NCI-H1930 (cell line): ENCODE data around the gene PCARE.

Source experiments
- DNase-seq, 2 experiments: peaks; one replicate each; lab custom pipeline; 2025; lab: John Stamatoyannopoulos, UW

PCARE gene

DNA sequence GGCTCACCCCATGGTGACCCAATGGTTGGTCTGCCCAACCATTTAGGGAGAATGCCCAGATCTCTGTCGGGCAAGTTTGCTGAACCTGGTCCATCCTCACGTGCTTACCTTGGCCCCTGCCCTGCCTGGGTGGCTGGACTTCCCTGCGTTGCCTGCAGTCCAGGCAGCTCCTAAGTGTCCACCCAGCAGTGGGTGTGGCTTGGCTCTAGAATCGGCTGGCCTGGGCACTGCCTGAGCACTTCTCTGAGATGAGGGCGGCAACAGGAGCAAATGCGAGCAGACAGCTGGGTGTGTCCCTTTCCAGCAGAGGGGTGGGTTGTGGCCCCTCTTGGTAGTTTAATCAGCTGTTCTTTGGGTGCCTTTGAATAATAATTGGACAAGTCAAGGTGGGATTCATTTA lies 11.3 kb downstream of the PCARE start:
- no peak for DNase-seq

DNA sequence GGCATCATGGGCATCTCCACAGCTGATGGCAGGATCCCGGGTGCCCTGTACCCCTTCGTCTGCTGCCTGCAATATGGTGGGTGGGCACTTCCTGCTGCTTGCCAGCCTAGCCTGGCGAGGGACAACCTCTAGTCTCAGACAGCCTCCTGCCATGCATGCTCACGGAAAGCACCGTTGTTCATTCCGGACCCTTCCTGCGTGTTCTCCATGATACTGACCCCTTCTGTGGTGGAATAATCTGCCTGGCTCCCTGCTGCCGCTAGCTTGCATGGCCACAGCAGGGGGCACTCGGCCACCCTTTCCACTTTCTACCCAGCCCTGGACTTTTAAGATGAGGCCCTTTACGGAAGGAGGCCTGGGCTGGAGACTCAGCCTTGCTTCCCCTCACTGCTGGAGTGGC lies 12.0 kb downstream of the PCARE start:
- no peak for DNase-seq

DNA sequence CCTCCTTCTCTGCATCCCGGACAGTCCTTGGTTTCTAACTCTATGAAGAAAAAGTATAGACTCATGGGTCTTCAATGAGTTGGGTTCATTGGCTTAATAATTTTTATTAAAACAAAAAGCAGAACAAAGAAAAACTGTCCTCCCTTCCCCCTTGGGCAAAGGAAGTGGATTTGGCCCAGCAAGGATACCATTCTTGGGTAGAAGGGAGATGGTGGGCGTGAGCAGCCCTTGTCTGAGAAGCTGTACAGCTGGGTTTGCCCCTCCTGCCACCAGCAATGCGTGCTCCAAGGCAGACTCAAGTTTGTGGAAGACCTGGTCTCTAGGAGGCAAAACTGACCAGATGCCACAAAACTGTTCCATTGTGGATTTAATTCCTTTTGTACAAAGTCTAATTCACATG lies 12.7 kb downstream of the PCARE start:
- DNase-seq: no peak

DNA sequence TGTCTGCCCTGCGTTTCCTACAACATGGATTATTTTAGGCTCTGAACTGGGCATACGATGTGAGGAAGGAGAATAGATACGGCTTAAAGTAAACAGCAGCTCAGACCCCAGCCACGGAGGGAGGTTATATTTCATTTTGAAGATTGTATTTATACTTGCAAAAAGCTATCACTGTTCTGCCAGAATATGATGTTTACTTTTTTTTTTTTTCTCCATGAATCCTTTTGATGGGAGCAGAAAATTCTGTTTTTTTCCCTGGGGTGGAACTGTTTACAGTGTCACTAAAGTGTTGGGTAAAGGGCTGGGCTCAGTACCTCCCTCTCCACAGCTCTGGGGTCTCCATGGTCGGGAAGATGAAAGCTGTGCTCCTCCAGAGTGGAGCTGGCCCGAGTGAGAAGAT lies 13.1 kb downstream of the PCARE start:
- no peak for DNase-seq

DNA sequence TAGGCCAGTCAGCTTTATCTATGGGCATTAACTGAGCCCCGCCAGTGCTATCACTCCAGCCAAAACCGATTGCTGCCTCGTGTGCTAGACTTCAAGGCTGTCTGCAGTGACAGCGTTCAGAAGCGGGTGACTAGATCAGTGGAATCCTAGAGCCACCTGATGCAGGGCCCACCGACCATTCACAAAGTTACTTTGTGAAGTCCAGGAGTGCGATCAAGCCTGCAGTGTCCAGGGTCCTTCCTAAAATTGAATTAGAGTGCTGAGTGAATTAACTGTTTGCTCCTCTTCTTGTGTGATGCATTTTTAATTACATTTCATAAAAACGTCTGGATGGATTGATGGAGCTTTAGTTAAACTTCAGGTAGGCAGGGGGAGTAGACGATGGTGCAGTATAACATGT lies 13.9 kb downstream of the PCARE start:
- DNase-seq: no peak

DNA sequence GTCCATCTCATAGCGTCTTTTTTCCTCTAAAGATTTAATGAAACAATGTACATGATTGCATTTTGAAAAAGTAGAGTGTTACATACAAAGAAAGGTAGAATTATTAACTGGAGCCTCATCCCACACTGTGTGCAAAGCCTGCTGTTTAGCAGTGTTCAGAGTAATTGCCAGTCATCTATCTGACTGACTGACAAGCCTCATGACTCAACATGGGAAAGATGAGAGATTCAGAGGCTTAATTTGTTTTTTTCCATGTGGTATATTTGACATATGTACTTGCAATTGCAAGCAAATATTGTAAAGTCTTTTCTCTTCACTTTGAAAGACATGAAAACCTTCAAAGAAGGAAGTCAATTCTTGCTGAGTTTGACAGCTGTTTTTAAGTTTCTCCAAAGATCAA lies 14.7 kb downstream of the PCARE start:
- no peak for DNase-seq

DNA sequence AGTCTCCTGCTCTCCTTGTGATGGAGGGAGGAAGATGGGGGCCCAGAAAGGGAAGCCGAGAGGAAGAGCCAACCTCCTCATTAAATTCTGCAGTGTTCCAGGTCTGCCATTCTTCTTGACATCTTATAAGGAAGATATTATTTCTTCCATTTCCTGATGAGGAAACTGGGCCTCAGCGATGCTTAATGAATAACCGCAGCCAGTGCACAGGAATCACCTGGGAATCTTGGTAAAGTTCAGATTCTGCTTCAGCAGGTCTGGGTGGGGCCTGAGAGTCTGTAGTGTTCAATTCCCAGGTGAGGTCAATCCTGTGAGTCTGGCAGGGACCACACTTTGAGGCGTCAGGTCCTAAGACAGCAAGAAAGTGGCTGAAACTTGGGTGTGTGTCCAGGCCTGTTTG lies 17.3 kb downstream of the PCARE start:
- DNase-seq: no peak

DNA sequence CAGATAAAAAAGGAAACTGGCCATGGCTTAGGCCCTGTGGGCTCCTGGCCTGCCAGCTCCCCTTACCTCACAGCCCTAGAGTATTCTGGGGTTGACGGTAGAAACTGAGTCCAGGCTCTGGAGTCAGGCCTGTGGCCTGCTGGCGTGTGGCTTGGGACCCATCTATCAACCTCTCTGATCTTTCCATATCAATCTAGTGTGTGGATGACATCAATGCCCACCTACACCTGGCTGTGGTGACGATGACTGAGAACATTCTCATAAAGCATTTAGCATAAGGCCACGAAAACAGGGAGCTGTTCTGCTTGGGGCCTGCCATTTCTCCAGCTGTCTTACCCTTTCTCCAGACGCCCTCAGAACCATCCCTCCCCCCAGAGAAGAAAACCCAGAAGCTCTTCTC lies 17.9 kb downstream of the PCARE start:
- DNase-seq: no peak

DNA sequence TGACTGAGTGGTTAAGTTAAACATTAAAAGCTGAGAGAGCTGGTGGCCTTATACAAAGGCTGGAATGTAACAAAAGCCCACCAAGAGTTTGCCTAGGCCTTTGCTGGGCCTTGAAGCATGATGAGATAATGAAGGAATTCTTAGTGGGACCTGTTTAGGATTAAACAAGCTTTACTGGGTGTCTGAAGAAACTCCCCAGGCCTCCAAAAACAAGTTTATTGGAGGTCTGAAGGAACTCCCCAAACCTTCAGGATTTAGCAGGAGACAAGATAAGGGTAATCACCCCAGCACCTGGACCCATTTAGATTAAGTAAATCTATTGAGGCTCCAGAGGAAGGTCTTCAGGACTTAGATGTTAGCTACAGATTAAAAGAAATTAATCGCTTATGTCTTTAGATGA lies 18.7 kb downstream of the PCARE start:
- DNase-seq: no peak

DNA sequence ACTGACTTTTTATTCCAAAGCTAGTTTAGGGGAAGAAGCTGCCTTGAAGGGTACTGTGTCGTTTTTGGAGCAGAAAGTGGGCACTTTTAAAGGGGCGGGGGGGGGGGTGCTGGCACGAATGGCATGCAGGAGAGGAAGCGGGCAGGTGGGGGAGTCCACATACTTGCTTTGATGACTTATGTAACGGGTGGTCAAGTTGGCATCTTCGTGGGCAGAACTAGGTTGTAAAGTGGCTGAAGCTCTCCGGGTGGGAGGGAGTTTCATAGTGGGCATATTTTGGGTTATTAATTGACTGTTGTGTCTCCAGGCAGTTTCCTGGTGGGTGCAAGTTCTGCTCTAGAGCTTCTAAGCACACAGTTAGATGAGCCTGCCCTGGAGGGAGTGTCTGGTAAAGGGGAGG lies 19.9 kb downstream of the PCARE start:
- DNase-seq: no peak

DNA sequence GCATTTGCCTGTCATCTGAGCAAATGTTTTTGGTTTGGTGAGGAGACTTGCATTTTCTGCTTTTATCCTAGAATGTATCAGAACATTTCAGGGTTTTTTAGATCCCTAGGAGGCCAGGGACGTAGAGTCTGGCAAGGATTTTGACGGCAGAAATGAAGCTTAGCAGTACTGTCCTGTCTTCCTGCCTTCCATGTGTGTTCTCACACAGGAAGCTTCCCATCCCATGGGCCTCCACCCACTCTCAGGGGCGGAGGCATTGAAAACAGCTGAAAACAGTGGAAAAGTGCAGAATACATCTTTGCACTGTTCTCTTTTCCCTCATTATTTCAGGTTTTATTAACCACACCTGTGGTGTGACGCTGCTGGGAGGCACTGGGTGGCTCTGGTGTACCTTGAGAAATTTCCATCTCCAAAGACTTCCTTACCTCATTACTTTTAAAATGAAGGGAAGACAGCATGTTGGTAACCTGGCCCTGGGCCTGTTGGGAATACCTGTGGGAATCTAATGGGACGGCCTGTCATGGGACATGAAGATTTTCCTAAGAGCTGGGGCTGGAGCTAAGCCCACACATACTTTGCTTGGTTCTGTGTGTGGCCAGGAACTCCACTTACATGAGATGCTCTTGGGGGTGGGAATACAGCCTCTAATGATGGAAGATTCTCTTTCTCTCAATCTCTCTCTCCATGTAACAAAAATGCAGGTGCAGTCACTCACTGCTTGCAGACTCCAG lies 20.5 kb downstream of the PCARE start:
- DNase-seq: no peak

DNA sequence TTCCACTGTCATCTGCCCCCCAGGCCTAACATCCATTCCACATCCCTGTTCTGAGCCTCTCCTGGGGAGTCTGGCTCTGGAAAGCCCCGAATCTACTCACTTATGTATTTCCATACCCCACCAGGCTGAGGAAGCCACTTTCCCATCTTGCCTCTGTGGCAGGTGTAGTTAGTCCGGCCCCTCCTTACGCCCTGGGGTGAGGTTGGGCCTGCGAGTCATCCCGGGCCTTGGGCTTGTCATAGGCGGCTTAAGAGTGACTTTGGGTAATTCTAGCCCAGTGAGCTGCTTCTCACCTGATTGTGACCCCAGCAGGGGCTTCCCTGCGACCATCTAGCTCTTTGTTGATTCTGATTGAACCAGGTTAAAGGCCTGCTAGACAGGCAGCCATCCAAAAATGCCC lies 21.1 kb downstream of the PCARE start:
- no peak for DNase-seq

DNA sequence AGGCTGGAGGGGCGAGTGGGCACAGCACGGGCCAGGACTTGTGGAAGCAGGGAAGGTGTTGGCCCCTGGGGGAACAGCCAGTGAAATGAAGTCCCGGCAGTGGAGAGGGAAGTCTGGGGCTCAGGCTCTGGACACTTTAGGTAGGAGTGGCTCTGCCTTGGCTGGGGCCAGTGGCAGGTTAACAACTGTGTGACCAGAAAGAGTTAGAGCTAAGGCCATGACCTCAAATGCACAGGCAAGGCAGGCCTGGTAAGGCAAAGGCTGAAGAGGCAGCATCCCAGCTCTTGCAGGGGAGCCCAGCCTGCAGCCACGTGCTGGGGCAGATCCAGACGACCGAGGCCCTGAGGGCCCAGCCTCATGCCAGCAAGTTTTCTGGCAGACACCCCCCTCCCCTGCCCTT lies 21.5 kb downstream of the PCARE start:
- DNase-seq: no peak

DNA sequence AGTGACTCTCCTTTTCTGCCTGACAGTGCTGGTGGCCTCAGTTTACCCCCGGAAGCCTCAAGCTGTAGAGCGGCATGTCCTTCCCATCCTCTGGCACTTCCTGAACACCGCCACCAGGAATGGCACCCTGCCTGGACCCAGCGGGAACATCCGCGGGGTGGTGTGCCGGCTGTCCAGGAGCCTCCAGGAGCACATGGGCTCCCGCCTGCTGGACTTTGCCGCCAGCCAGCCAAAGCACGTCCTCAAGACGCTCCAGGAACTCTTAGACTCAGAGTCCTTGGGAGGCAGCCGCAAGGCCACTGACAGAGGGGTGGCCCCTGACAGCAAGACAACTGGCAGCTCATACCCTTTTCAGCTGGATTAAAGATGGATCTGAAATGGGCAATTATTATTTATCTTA lies 22.6 kb downstream of the PCARE start:
- no peak for DNase-seq

DNA sequence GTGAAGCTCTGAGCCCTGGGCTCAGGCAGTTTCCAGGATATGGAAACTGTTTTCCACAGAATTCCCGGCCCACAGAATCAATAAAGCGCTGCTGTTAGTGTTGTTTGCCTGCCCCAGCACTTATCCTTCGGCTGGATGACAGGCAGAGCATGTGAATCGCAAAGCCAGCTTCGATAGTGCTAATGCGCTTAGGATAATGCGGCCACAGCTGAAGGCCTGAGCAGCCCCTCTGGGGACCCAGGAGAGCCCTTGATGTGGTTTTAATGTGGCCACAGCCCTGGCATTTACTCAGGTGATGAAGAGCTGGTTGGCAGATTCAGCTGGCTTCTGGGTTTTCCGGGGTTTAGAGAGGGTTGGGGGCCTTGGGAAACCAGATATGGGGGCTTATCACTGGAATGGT lies 23.7 kb downstream of the PCARE start:
- DNase-seq: no peak

DNA sequence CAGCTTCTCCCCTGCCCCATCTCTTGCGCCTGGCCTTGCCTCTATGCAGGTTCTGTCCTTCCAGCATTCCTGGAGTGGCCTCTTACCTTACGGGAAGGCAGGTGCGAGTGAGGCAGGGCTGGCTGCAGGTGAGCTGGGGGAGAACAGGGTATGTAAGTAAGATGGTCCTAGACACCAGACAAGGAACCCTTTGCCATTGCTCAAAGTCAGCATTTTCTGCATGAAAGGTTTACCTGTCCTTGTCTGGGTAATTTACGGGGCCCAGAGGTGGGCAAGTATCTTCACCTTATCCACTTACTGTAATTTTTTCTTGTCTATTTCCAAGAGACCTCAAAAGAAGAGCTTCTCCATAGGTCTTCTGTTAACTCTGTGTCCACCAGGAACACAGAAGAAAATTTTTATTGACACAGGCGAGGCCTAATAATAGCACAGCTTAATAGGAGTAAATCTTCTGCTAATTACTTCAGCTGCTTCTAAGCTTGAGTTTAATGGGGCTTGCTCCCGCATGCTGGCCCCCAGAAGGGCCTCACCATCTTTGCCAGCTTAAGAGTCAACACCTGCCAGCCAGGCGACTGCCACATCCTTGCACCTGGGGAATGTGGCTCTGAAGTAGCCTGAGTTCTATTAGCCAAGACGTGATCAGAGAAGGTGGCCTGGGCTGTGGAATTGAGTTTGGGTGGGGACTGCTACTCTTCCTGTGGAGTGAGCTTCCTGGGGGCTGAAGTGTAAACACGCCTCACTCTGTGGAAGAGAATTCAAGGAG lies 27.1 kb downstream of the PCARE start:
- no peak for DNase-seq

DNA sequence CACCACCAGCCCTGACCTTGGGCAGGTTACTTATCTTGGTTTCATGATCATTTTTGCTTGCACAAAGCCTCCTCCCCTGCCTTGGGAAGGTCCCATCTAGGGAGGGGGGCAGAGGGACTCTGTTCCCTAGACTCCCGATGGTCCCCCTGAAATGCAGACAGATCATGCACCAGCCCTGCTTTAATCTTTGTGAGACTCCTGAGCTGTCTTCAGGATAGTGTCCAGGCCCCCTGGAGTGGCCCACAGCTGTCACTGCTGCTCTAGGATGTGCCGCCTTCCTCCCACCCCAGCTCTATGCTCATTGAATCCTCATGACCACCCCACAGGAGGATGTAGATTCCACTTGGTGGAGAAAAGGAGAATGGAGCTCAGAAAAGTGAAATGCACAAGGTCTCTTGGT lies 28.0 kb downstream of the PCARE start:
- no peak for DNase-seq

DNA sequence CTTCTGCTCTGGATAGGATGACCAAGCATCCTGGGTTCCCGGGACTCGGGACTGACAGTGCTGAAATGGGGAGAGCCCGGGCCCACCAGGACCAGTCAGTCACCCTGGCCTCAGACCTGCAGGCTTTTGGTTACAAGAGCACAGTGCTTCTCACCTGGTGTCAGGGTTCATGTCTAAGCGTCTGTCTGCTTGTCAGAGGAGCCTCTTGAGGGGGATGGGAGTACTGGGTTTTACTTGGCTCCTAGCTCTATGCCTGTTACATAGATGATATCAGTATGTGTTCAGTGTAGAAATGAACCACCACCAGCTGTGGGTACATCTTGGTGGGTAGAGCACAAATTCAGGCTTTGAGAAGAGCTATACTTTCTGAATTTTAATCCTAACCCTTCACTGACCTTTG lies 29.9 kb downstream of the PCARE start:
- no peak for DNase-seq

DNA sequence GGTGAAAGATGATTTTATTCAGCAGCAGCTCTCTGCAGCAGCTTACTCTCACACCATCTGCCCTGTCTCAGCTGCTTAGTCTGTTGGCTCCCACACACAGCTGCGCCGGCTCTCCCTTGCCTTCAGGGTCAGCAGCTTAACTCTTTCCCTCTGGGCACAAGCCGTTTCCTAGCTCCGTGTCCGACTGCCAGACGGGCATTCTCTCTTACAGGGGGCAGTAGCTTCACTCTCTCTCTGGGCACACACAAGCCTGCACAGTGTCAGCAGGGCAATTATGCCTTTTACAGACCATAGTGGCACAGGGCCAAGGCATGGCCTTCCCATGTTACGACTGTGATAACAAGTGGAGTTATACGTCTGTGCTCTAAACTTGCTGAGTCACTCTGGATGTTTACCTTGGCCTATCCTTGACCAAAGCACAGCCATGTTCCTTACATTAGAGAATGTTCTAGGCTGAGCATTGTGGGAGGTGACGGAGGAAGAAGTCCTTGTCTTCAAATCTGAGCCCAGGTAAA lies 31.7 kb downstream of the PCARE start:
- DNase-seq: no peak

DNA sequence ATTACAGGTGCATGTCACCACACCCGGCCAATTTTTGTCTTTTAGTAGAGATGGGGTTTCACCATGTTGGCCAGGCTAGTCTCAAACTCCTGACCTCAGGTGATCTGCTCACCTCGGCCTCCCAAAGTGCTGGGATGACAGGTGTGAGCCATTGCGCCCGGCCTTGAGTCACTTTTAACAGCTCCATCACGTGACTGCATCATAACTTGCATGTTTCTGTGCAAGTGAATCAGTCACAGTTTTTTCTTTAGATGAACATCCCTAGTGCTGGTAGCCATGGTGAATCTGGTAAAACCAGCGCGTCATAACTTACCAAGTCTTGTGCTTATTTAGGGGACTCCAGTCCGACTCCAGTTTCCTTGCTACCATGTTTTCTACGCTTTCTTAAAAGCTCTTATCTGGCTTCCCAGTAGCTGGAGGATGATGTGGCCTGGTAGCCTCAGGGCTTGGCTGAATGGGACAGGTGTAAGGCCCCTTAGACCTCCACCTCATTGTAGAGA lies 33.1 kb downstream of the PCARE start:
- DNase-seq: no peak

DNA sequence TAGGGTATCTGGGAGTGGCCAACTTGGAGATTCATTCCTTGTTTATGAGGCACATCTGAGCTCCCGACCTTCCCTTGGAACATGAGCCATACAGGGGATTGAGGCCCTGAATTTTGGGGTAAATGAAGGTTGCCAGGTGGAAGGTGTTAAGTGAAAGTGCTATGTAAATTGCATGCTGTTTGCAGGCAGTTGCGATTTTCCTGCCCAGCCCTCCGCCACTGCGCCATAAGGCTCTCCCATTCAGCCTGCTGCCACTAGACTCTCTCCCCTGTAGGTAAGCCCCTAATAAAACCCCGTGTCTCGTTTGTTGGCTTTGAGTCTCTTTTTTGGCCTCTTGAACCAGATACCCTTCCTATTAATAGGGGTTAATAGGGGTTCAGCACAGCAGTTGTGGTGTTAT lies 33.8 kb downstream of the PCARE start:
- no peak for DNase-seq

DNA sequence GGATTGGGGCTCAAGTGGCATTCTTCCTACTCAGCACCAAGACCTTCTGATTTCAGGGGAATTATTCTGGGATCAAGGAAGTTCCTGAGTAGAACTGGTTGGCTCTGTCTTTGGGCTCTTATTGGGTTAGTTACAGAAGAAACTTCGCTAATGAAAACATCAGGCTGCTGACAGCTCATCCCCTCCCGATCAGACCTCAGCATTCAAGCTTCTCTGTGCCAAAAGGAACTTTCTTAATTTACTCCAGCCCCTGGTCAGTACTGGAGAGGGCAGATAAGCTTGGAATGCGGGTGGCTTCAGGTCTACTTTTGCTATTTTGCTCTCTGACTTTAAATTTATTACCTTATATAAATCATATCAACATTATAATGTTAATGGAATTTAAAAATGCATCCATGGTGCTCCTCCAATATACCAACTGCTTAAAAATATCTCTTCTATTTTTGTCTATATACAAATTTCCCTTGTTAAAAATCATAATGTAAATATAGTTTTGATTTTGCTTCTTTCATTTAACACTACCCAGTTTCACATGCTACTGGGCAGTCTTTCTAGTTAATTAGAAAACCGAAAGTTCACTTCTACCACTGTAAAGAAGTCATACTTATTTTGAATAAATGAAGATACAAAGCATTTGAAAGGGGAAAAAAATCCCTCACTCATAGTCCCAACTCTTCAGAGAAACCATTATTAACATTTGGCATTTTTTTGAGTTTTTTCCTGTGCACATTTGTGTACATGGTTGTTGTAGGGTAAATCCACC lies 34.4 kb downstream of the PCARE start:
- DNase-seq: no peak
